ENCODE data around the gene CFLAR. TPM values are rescaled to one million over a fixed set of nuclear protein-coding genes. Genes with fewer than 3 reads are reported as not detected.
"Not testable (repeated sequence)": the region's sequence is repeated elsewhere in the genome, so short reads cannot be mapped to it uniquely, and the experiment has no call there.

CFLAR gene
- total RNA-seq, 2 donors from 2014 or later = 221 to 223 TPM

DNA sequence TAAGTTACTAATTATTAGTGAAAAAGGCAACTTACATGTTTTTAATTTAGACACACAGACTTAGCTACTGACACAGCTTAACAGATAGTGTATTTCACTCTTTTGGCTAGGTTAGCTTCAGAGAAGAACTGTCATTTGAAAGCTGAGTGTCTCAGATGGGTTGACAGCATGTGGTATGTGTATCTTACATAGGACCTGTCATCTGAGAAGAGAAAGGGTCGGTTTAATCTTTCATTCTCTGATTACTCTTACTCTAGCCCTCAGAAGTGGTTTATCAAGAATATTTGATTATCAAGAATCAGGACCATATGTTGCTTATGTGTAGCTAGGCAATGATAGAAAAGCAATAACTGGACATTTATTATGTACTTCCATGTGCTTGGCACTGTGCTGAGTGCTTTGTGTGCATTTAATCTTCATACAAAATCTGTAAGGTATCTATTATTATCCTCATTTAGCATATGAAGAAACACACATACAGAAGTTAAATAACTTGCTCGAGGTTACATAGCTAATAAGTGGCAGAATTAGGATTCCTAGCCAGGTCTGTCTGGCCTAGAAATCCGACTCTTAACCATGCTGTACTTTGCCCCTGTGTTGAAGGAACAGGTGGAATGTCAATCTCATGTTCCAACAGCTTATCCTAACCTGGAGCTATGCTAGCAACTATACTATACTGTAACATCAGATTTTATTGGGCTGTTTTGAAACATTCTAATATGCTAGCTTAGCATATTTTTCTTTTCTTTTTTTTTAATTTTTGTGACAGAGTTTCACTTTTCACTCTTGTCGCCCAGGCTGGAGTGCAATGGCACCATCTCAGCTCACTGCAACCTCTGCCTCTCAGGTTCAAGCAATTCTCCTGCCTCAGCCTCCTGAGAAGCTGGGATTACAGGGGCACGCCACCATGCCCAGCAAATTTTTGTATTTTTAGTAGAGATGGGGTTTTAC, 28.4 kb downstream of the CFLAR start:
- Mint-ChIP-seq H3K36me3 (ENCODE audit: low read depth) (peaks cover 7% of the 10 kb centered on the region), H3K27me3 (no peaks in the 10 kb centered on the region), H3K4me1 (peaks cover 16% of the 10 kb centered on the region), H3K4me3 (no peak overlapping the region), H3K27ac (peak overlapping the region; percentile 81)
- no peak for ATAC-seq
- no peaks in the 10 kb centered on the region for H3K9me3 ChIP-seq (ENCODE audit: control insufficient read depth, low read length, poor library complexity, severe bottlenecking)
- DNase-seq = no peak

DNA sequence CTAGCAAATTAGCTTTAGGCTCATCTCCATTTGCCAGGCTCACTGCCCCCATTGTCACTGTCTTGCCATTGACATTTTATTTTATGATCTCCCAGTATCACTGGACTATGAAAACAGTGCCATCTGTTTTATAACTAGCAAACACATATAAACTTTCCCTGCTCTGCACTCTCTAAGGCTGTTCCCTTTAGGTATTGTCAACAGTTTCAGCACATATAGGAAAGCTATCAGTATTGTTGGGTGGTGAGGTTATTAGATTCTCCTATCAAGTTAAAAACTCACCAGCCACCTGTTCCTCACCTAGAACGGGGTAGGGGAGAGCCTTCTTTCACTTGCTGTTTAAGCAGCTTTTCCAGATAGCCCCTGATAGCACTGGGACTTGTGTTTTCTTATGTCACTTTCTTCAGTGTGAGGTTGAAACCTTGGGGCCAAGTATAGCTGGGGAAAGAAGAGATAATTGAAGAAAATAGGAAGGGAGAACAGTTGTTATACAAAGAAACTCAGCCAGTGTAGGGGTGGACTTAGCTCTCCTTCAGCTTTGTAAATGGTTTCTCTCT, 32.5 kb downstream of the CFLAR start:
- H3K4me3 Mint-ChIP-seq = no peak overlapping the region
- ATAC-seq = no peak
- H3K27ac Mint-ChIP-seq = peak overlapping the region; percentile 91
- H3K36me3 Mint-ChIP-seq (ENCODE audit: low read depth) = peaks cover 10% of the 10 kb centered on the region
- peaks cover 33% of the 10 kb centered on the region for H3K4me1 Mint-ChIP-seq
- no peaks in the 10 kb centered on the region for H3K27me3 Mint-ChIP-seq
- no peaks in the 10 kb centered on the region for H3K9me3 ChIP-seq (ENCODE audit: control insufficient read depth, low read length, poor library complexity, severe bottlenecking)
- DNase-seq = no peak

DNA sequence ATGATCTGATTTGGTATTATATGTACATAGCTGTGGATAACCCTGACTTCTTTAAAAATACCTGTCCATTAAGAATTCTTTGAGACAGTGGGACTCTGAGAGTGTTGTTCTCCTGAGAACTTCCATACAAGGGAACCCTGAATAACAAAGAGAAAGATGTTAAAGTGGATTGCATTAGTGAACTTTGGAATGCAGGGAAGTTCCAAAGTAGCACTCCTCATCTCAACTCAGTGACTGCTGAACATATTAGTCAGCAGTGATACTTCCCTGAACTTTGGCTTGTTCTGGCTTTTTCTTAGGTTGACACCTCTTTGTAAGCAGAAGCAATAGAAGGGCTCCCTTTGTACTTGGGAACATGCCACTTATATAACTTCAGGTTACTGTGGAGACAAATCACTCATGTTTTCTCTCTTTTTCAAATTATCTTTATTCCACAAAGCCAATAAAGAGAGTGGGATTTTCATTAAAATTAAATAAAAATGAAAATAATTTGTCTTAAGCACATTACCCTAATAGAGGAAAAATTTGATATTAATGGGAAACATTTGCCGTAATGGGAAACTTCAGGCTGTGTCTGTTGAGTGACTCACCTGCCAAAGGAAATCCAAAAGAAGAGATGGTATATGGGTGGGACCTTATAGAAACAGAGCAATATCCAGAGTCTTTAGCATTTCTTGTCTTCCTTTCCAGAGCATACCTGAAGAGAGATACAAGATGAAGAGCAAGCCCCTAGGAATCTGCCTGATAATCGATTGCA, 33.3 kb downstream of the CFLAR start:
- Mint-ChIP-seq H3K27ac (peak overlapping the region; percentile 91), H3K4me3 (no peak overlapping the region), H3K36me3 (ENCODE audit: low read depth) (peaks cover 10% of the 10 kb centered on the region), H3K27me3 (no peaks in the 10 kb centered on the region), H3K4me1 (peaks cover 33% of the 10 kb centered on the region)
- DNase-seq (no peak), ATAC-seq (no peak)
- H3K9me3 ChIP-seq (ENCODE audit: control insufficient read depth, low read length, poor library complexity, severe bottlenecking) = no peaks in the 10 kb centered on the region

DNA sequence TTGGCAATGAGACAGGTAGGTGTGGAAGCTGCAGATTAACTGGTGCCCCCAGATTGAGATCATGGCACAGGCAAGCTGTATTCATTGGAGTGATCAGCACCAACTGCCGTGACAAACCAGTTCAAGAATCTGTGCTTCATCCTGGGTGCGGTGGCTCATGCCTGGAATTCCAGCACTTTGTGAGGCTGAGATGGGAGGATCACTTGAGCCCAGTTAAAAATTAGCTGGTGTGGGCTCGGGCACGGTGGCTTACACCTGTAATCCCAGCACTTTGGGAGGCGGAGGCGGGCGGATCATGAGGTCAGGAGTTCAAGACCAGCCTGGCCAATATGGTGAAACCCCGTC, 33.8 kb downstream of the CFLAR start:
- H3K27ac Mint-ChIP-seq = peak overlapping the region; percentile 91
- peaks cover 36% of the 10 kb centered on the region for H3K4me1 Mint-ChIP-seq
- not testable (repeated sequence) for DNase-seq; H3K4me3 Mint-ChIP-seq; H3K9me3 ChIP-seq (ENCODE audit: control insufficient read depth, low read length, poor library complexity, severe bottlenecking); ATAC-seq; H3K27me3 Mint-ChIP-seq
- peaks cover 12% of the 10 kb centered on the region for H3K36me3 Mint-ChIP-seq (ENCODE audit: low read depth)

DNA sequence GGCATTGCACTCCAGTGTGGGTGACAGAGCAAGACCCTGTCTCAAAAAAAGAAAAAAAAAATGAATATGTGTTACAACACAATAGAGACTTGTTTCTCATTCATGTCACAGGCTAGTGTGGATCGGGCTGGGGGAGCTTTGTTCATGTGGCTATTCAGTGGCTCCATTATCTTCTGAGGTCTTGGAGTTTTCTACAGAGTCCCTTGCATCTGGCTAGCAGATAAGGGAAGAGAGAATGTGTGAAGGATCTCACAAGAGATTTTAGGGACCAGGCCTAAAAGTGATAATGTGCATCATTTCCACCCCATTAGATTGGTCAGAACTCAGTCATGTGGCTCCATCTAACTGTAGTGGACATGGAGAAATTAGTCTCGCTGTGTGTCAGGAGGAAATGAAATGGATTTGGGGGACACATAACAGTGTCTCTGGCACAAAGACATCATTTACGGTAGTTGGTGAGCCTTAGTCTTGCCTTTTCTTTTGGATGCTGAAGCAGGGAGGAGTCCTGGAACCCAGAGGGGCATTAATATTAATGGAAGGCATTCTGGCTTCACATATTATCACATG, 34.6 kb downstream of the CFLAR start:
- Mint-ChIP-seq H3K27me3 (no peaks in the 10 kb centered on the region), H3K36me3 (ENCODE audit: low read depth) (peaks cover 10% of the 10 kb centered on the region), H3K4me3 (peak overlapping the region; percentile 19), H3K27ac (peak overlapping the region; percentile 91), H3K4me1 (peaks cover 35% of the 10 kb centered on the region)
- DNase-seq (no peak), ATAC-seq (no peak)
- H3K9me3 ChIP-seq (ENCODE audit: control insufficient read depth, low read length, poor library complexity, severe bottlenecking) = no peaks in the 10 kb centered on the region

DNA sequence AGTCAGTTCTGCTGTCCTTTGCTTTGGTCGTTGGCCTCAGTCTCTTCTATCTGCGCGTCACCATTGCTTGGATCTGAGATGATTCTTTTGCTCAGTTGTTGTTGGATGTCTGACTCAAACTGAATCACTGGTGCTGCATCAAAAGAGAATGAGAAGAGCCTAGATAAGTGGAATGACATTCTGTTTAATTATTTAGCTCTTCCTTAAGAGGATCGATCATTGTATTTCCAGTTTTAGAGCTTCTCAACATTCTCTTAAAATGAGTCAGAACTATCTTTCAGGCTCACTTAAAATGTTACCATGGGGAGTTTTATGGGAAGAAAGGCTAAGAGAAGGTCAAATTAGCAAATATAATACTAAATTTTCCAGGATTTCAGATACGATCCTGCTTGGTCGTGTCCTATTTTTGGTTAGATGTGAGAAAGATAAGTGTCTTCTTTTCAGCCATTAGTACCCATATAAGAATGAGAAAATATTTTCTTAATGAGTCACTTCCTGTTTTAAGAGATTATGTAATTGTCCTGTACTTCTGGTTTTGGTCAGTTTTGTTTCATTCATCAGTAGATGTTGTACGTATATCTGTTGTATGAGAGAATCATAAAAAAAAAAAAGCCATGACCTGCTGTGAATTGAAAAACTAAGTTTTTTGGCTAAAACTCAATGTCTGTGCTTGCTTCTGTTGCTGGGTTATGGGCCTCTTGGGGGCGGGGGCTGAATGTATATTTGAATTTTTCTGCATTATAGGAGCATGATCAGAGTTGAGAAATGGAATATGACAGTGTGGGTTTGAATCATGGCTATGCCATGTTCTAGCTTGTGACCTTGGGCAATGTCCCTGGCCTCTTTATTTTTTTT, 35.4 kb downstream of the CFLAR start:
- peaks cover 34% of the 10 kb centered on the region for H3K4me1 Mint-ChIP-seq
- peak overlapping the region; percentile 91 for H3K27ac Mint-ChIP-seq
- DNase-seq (no peak), ATAC-seq (peak; percentile 53)
- H3K4me3 Mint-ChIP-seq = peak overlapping the region; percentile 63
- no peaks in the 10 kb centered on the region for H3K27me3 Mint-ChIP-seq
- peaks cover 10% of the 10 kb centered on the region for H3K36me3 Mint-ChIP-seq (ENCODE audit: low read depth)
- H3K9me3 ChIP-seq (ENCODE audit: control insufficient read depth, low read length, poor library complexity, severe bottlenecking) = no peaks in the 10 kb centered on the region

DNA sequence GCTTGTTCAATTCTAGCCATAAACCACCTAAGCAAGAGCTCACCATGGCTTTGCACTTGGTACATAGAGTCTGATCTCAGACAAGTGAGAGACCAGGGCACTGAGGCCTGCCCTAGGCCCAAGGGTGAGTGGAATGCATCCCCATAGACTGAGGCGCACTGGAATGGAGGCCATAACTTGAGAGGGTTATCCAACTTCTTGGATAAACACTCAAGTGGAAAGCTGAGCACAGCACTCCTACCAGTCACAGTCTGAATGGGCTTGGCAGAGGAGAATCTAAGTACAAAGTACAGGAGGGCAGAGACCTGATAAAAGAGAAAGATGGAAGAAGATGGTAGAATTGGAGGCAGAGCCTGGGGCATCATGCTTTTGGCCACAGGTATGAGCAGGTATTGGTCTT, 36.6 kb downstream of the CFLAR start:
- DNase-seq (no peak), ATAC-seq (no peak)
- Mint-ChIP-seq H3K27ac (peak overlapping the region; percentile 91), H3K36me3 (ENCODE audit: low read depth) (peaks cover 10% of the 10 kb centered on the region), H3K4me3 (no peak overlapping the region), H3K4me1 (peaks cover 34% of the 10 kb centered on the region), H3K27me3 (no peaks in the 10 kb centered on the region)
- no peaks in the 10 kb centered on the region for H3K9me3 ChIP-seq (ENCODE audit: control insufficient read depth, low read length, poor library complexity, severe bottlenecking)

DNA sequence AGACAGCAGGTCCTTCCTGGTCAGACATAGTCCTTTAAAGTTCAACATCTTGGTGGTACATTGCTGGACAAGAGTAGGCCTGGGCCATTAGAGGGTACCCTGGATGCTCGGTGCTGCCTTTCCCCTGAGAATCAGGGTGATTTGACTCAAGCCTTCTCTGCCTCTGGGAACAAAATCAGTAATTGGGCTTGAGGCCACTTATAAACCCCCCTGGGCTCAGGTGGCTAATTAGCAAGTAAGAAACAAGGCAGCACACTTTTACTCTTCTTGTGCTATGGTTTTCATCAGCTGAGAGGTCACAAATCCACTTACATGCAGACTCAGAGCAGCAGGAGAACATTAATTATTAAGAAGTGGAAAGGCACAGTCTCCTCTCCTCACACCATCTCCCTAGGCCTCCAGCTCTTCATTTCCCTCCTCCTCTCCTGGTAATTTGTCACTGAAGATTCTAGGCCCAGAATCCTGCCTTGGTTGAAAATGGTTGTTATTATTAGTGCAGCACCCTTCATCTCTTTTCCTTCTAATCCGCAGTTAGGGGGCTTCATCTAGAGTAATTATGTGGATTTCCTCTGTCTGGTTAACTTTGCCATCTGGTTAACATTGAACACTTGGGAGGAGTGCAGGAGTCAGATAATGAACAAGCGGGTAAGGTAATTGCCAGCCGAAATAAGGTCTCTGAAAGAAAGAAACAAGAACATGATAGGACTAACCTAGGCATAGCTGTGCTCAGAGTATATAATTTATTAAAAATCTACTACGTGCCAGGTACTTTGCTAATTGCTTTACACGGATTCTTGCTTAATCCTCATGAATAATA, 37.2 kb downstream of the CFLAR start:
- ATAC-seq = no peak
- Mint-ChIP-seq H3K4me1 (peaks cover 39% of the 10 kb centered on the region), H3K4me3 (no peak overlapping the region), H3K27me3 (no peaks in the 10 kb centered on the region), H3K27ac (peak overlapping the region; percentile 91), H3K36me3 (ENCODE audit: low read depth) (peaks cover 10% of the 10 kb centered on the region)
- no peaks in the 10 kb centered on the region for H3K9me3 ChIP-seq (ENCODE audit: control insufficient read depth, low read length, poor library complexity, severe bottlenecking)
- no peak for DNase-seq

DNA sequence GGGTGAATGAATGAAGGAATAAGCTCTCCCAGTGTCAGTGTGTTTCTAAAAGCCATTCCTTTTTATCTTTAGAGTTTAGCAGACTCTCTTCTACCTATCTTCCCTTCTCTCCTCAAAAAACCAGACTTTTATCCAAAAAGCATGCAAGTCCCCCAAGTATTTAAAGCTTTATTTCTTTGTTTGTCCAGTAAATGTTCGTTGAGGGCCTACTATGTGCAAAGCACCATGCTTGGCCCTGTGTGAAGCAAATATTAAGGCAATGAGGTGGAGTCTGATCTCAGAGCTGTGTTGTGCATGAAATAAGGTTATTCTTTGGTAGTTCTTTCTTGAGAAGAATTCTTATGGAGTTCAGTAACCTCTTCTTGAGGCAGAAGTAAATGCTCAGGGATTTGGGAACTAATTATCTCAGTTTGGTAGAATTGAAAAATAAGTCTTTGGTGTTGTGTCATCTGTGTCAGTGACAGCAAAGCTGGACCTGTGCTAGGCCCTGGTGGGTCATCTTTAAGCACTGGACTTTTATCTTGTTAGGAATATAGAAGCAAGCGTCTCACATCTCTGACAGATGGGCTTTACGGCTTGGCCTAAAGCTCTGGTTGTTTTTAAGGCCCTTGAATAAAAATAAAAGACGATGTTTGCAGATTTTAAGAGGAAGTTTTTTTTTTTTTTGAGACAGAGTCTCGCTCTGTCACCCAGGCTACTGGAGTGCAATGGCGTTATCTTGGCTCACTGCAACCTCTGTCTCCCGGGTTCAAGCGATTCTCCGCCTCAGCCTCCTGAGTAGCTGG, 38.8 kb downstream of the CFLAR start:
- no peaks in the 10 kb centered on the region for H3K27me3 Mint-ChIP-seq
- H3K4me1 Mint-ChIP-seq = peaks cover 34% of the 10 kb centered on the region
- H3K9me3 ChIP-seq (ENCODE audit: control insufficient read depth, low read length, poor library complexity, severe bottlenecking) = no peaks in the 10 kb centered on the region
- H3K4me3 Mint-ChIP-seq = no peak overlapping the region
- no peak for DNase-seq
- no peak for ATAC-seq
- H3K36me3 Mint-ChIP-seq (ENCODE audit: low read depth) = peaks cover 5% of the 10 kb centered on the region
- peak overlapping the region; percentile 66 for H3K27ac Mint-ChIP-seq

DNA sequence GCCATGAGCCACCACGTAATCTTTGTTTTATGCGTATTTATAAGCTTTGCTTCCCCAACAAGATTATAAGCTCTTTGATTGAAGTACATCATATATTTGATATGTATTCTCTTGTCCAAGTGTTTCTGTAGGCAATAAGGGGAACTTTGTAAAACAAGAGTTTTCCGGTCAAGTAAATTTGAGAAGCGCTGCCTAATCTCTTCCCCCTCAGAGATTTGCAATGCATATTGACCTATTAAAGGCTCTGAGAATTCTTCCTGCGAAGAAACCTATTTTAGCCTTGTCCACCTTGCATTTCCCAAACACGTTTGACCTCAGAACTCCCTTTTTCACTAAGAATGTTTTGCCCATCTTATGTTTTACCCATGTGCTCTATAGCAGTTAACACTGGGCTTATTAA, 40.1 kb downstream of the CFLAR start:
- ATAC-seq = no peak
- H3K27me3 Mint-ChIP-seq = no peaks in the 10 kb centered on the region

DNA sequence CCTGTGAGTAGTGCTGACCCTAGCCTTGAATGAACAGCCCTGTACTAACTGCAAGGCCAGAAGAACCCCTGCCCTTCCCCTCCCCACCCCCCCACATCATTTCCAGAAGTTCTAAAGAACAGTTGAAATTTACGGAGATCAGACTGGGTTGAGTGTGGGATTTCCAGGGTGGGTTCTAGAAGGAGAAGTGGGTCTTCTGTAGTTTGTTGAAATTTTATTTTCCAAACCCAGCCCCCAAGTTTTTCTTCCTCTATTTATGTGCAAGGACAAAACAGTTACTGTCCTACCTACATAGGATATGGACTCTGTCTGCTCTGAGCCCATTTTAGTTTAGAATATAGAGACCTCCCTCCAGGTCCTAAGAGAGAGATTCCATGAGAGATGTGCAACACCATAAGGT, 40.7 kb downstream of the CFLAR start:
- DNase-seq (no peak), ATAC-seq (no peak)
- H3K36me3 Mint-ChIP-seq (ENCODE audit: low read depth) = peaks cover 7% of the 10 kb centered on the region
- H3K27me3 Mint-ChIP-seq = no peaks in the 10 kb centered on the region
- no peak overlapping the region for H3K4me3 Mint-ChIP-seq
- peaks cover 23% of the 10 kb centered on the region for H3K4me1 Mint-ChIP-seq
- no peaks in the 10 kb centered on the region for H3K9me3 ChIP-seq (ENCODE audit: control insufficient read depth, low read length, poor library complexity, severe bottlenecking)
- H3K27ac Mint-ChIP-seq = peak overlapping the region; percentile 88

More for the DNA sequence above, 40.1 kb downstream of the CFLAR start:
- peaks cover 29% of the 10 kb centered on the region for H3K4me1 Mint-ChIP-seq
- no peak for DNase-seq
- H3K4me3 Mint-ChIP-seq = no peak overlapping the region
- peaks cover 7% of the 10 kb centered on the region for H3K36me3 Mint-ChIP-seq (ENCODE audit: low read depth)
- H3K9me3 ChIP-seq (ENCODE audit: control insufficient read depth, low read length, poor library complexity, severe bottlenecking) = no peaks in the 10 kb centered on the region
- peak overlapping the region; percentile 66 for H3K27ac Mint-ChIP-seq

All from T-helper 17 cell (primary cell).